NCI-H146 treated with DMSO at 0.1 percent for 48 hours (cell line): ENCODE results near the gene MRPL10.

ENCODE experiments used
- DNase-seq: peaks from one replicate; lab custom pipeline; 2025; ENCODE audit not compliant: unreplicated experiment; lab: John Stamatoyannopoulos, UW

MRPL10 gene

GRCh38 chr17:47860386-47860785, 29.0 kb upstream of the MRPL10 start:
- no peak for DNase-seq

DNA sequence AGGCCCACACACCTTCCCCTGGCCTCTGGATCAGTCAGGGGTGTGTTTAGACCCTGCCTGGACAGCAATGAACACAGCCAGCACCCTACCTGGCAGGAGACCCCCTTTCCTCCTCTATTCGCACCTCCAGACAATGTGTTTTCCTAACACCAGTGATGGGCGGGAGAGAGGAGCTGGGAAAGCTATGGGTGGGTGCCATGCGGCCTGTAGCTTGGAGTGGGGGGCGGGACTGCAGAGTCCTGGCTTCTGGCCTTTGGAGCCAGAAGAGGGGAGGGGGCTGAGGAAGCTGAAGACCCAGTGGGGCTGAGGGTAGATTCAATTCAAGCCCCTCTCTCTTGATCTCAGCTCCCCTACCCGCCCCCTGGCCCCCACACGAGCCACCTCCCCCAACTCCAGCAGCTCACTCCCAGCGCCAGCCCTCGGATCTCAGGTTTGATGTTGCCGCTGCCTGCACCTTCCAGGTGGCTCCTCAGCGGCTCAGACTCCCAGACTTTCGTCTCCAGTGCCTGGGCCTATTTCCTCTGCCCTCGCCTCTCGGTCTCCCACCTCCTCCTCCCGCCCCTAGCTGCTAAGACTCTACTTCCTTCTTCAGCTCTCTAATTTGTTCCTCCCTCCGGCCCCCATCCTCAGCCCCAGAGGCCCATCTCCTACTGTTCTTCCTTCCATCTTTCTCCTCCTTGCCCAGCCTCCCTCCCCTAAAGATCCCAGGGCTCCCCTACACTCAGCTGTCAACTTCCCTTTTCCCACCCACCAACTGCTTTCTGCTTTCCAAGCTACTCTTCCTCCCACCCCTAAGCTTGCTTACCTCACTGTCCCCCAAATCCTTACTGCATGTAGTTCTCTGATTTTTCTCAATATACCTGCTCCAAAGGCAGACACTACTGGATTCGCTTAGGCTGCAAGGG, 26.5 kb upstream of the MRPL10 start:
- no peak for DNase-seq

DNA sequence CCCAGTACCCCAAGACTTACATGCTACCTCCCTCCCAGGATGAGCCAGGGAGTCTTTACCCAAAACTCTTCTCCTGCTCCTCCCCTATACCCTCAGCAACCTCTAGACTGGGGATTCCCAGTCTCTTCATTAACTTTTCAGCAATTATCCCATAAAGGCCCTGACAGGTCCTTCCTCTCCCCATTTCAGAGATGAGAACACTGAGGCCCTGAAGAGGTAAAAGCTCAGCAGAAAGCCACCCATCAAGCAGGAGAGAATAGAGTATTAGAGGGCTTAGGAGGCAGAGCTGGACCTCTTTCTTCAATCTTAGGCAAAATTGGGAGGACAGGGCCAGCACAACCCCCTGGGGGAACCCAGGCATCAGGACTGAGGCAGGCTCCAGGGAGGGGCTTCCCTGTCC, 25.5 kb upstream of the MRPL10 start:
- no peak for DNase-seq

- no peak for DNase-seq
These were observed 24.4 kb upstream of the MRPL10 start for GRCh38 chr17:47855737-47856136.

GRCh38 chr17:47853616-47854015, 22.3 kb upstream of the MRPL10 start:
- DNase-seq, result no peak

DNA sequence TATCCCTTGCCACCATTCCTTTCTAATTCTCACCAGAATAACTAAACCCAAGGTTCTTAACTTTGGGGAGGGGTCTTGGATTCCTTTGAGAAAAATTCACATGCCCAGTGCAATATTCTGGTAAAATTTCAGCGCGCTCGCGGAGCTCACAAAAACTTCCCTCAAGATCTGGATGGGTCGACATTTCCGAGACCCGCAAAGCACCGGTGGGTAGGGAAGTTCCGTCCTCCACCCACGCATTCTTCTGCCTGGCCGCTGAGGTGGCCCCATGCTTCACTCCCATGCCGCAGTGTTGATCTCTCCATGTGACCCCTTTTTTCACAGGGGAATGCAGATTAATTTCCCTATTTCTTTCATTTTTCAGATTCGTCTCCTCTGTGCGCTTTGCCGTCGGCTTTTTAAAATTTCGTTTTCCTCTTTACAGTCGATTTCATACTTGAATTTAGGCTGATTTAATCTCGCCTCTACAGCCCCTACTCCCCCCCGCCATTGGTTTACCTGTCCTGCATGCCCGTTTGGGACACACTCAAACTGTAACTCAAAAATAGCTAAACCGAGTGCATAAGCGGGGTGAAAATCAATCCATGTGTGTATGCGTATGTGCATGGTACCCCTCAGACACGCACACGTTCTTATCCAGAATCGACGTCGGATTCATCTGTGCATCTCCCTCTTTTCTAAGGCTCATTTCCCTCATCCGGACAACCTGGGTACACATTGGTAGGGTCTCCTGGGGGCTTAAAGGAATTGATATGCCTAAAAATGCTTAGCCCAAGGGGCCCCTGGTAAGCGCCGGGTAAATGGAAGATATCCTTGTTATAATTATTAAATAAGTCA, 21.0 kb upstream of the MRPL10 start:
- no peak for DNase-seq

- no peak for DNase-seq
These were observed 20.4 kb upstream of the MRPL10 start for GRCh38 chr17:47851764-47852112.

GRCh38 chr17:47850692-47851573, 19.6 kb upstream of the MRPL10 start, which contains the start of gene SP6:
TSS of gene SP6 (minus strand) at chr17:47851163. CDS start at chr17:47848429, 2,734 bp downstream.
- DNase-seq, result peak; percentile 79

GRCh38 chr17:47850373-47850691, 19.0 kb upstream of the MRPL10 start:
- no peak for DNase-seq

- DNase-seq, result no peak
These were observed 16.8 kb upstream of the MRPL10 start for GRCh38 chr17:47848198-47848513.

GRCh38 chr17:47847341-47848197, 16.2 kb upstream of the MRPL10 start:
- DNase-seq, result no peak

- DNase-seq, result no peak
These were observed 15.5 kb upstream of the MRPL10 start for GRCh38 chr17:47846716-47847340.

GRCh38 chr17:47845716-47846075, 14.4 kb upstream of the MRPL10 start:
- DNase-seq, result no peak

DNA sequence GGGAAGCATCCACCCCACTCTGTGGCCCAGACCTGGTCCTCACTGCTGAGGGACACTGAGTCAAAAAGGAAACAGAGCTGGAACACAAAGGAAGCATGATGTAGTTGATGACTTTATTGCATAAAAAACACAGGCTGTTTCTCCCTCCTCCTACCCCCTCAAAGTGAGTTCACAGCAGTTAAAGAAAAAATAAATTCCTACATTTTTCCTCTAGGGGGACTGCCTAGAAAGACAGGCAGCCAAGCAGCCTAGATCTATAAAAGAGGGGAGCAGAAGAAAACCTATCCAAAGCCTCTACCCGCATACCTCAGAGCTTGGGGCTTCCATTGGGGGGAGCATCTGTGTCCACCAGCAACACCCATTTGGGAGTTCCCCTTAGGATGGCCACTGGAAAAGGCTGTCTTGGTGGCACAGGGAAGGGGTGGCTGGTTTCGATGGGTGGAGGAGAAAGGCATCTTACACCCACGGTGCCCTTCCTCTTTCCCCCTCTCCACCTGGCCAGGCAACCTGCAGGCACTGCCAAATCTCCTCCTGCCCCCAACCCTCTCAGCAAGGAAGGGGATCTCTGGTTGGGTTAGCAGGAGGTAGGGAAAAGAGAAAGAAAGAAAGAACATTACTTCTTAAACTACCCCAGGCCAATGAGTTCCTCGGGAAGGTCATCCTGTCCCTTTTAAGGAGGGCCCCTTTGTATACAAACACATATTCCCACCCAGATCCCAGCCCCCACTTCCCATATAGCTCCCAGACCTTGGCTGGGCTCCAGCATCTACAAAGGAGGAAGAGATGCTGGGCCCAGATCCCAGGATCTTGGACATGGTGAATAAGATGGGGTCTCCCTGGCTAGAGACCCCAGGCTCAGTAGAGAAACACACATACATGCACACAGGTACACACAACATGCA, 13.7 kb upstream of the MRPL10 start:
- no peak for DNase-seq

GRCh38 chr17:47844227-47844626, 12.9 kb upstream of the MRPL10 start:
- DNase-seq, result peak; percentile 40

GRCh38 chr17:47843391-47843730, 12.0 kb upstream of the MRPL10 start:
- no peak for DNase-seq

GRCh38 chr17:47841488-47842291, 10.3 kb upstream of the MRPL10 start:
- no peak for DNase-seq

DNA sequence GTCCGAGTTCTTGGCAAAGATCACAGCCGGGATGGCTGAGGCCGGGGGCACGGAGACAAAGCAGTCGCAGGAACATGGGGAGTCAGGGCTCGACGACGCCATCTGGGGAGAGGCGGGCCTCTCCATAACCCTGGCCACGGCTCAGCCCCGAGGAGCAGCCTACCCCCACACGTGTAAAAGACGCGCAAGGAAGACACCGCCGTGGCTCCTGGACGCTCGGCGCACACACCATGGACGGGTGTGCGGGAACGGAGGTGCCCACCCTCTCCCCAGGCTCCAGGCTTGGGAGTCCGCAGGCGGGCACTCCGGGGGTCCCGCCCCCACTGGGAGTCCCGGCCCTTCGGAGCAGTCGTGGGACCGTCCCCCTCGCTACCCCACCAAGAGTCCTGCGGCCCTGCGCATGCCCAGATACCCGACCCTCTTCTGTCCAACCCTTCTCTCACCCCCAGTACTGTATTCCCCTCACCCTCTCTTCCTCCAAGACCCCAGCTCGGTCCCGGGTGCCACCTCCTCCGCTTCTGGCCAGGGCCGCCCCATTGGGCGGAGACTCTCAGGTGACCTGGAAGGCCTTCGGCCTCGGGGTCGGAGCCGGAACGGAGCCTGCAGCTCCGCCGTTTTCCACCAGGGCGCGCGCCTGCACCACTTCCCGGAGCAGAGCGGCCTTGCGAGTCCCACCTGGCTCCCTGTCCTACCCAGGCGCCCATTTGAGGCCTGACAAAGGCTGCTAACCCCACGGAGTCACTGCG, 9.6 kb upstream of the MRPL10 start, which contains the start of gene SCRN2:
Gene SCRN2, minus strand, starts transcription at position 532 of the 746 bp plus-strand sequence. Its CDS starts 430 bp downstream, at position 102.
- peak; percentile 70 for DNase-seq
